ENCODE results near the gene PKD1L1. TPM values are rescaled to one million over a fixed set of nuclear protein-coding genes. Genes with fewer than 3 reads are reported as not detected.

Gene PKD1L1
- total and polyA plus RNA-seq, 7 donors: 0.16 to 1.2 (median 0.63) TPM; not detected in 1

DNA sequence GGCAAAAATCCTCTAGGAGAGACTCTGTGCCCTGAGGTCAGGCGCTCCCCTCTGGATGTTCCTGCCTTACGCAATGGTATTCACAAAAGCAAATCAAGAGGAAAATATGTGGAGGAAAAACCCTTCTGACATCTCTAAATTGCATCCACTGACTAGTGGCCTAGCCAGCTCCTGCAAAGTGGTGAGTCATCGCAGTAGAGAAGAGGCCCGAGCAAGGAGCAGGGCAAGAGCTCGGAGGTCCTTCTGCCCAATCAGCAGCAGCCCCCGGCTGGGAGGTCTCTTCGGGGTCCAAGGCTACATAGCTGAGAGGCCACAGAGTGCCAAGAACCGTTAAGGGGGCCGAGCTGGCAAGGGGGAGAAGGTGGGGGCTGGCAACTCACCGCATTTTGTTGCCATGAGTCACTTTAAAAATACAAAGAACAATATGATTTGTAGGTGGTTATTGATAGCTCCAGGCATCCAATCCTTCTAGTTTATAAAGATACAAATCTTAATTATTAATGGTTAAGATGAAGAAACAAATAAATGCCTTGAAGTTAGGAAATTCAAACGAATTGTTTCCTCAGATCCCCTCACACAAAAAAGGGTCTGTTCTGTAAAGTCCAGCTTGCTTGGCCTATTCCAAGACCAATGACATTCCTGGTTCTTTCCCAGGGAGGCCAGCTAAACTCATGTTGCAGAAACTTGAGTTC, 161.6 kb downstream of the PKD1L1 start:
- WGBS, 2 donors: 54 to 71% methylated on average over 11 of the region's 11 CpGs
- DNase-seq: peak; percentile 88
- H3K36me3 ChIP-seq: no peaks in the 10 kb centered on the region
- H3K4me3 ChIP-seq: no peak overlapping the region
- H3K9me3 ChIP-seq: no peaks in the 10 kb centered on the region
- TF ChIP-seq EP300 (IDR thresholded peaks at IDR 0.05) (peak in 1 of 4 donors; percentile 3), POLR2AphosphoS5 (IDR thresholded peaks at IDR 0.05) (peak; percentile 23 to 71 (median 54)), CTCF (IDR thresholded peaks at IDR 0.05) (no peak)
- peaks cover 0 to 59% (median 55%) of the 10 kb centered on the region in 4 donors for H3K4me1 ChIP-seq
- H3K27ac ChIP-seq: peak overlapping the region; percentile 79 to 88 (median 82)
- no peaks in the 10 kb centered on the region for H3K27me3 ChIP-seq
- intact Hi-C loops (cut with DNase I): loop anchor here (5.0 to 10.0 kb wide), 3 partner anchors 152 to 272 kb away; no protein-coding TSS in a partner anchor

DNA sequence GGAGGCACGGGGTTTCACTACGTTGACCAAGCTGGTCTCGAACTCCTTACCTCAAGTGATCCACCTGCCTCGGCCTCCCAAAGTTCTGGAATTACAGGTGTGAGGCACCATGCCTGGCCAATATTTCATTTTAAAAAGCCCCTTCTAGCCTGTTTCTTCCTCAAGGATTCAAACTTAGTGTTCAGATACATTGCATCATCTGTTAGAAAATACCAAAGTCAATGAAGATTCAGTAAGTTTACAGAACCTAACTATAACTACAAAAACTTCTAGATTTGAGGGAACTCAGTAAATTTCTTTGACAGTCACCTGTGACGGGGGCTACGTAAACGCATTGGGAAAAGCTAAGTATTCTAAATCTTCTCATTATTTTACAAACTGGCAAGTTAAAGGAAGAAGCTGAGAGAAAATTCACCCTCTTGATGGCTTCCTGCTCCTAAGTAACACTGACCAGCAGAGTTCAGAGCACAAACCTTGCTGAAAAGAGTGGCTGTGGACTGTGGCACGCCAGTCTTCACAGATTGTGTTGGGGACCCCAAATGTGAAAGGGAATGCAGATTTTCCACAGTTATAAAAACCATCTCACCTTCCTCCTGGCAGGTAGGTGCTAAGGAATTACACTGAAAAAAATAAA, 162.2 kb downstream of the PKD1L1 start:
- no peaks in the 10 kb centered on the region for H3K9me3 ChIP-seq
- H3K27me3 ChIP-seq: no peaks in the 10 kb centered on the region
- H3K4me1 ChIP-seq: peaks cover 0 to 59% (median 57%) of the 10 kb centered on the region in 4 donors
- peak overlapping the region; percentile 79 to 88 (median 82) for H3K27ac ChIP-seq
- H3K36me3 ChIP-seq: no peaks in the 10 kb centered on the region
- WGBS, 2 donors: 95% methylated on average over 8 of the region's 8 CpGs
- intact Hi-C loops (cut with DNase I): loop anchor here (5.0 to 10.0 kb wide), 3 partner anchors 151 to 271 kb away; no protein-coding TSS in a partner anchor
- no peak for DNase-seq
- TF ChIP-seq CTCF (IDR thresholded peaks at IDR 0.05): no peak
- no peak for TF ChIP-seq POLR2AphosphoS5 (IDR thresholded peaks at IDR 0.05)
- TF ChIP-seq EP300 (IDR thresholded peaks at IDR 0.05): no peak
- no peak for TF ChIP-seq POLR2A (IDR thresholded peaks at IDR 0.05)
- no peak overlapping the region for H3K4me3 ChIP-seq

GRCh38 chr7:47783456-47784223, 164.6 kb downstream of the PKD1L1 start:
- WGBS, 2 donors: 64 to 65% methylated on average over 5 of the region's 5 CpGs
- H3K36me3 ChIP-seq: no peaks in the 10 kb centered on the region
- DNase-seq: peak; percentile 75
- H3K9me3 ChIP-seq: no peaks in the 10 kb centered on the region
- peaks cover 0 to 59% (median 57%) of the 10 kb centered on the region in 4 donors for H3K4me1 ChIP-seq
- H3K27me3 ChIP-seq: no peaks in the 10 kb centered on the region
- TF ChIP-seq EP300 (IDR thresholded peaks at IDR 0.05): peak; percentile 76 to 95 (median 92)
- TF ChIP-seq POLR2AphosphoS5 (IDR thresholded peaks at IDR 0.05): peak; percentile 95 to 98 (median 97)
- no peak for TF ChIP-seq CTCF (IDR thresholded peaks at IDR 0.05)
- TF ChIP-seq POLR2A (IDR thresholded peaks at IDR 0.05): no peak
- intact Hi-C loops (cut with DNase I): loop anchor here (2.0 to 10.0 kb wide), 3 partner anchors 63 to 269 kb away; no protein-coding TSS in a partner anchor
- H3K27ac ChIP-seq: peak overlapping the region; percentile 79 to 88 (median 82)
- H3K4me3 ChIP-seq: peak overlapping the region in 1 of 4 donors; percentile 11

DNA sequence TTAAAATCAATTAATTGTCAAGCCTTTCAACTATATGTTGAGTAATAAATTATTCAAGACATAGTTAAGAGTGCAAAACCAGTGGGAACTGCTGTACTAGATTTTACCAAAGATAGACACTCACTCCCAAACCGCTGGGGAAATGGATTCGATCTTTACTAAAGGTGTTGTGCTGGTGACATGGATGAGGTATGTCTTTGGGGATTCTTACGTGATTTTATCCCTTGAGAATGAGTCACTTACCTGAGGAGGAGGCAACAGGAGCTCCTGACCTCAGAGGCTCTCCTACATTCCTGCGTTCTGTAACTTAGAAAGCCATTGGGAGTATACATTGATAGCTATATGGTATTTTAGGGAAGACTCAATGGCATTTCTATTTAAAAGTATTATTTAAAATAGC, 165.5 kb downstream of the PKD1L1 start:
- intact Hi-C loops (cut with DNase I): loop anchor here (2.0 to 10.0 kb wide), 3 partner anchors 62 to 268 kb away; no protein-coding TSS in a partner anchor
- TF ChIP-seq POLR2A (IDR thresholded peaks at IDR 0.05): no peak
- TF ChIP-seq EP300 (IDR thresholded peaks at IDR 0.05): no peak
- no peak for TF ChIP-seq CTCF (IDR thresholded peaks at IDR 0.05)
- no peak for TF ChIP-seq POLR2AphosphoS5 (IDR thresholded peaks at IDR 0.05)
- H3K4me3 ChIP-seq: no peak overlapping the region
- no peak for DNase-seq
- H3K27me3 ChIP-seq: no peaks in the 10 kb centered on the region
- peaks cover 0 to 59% (median 57%) of the 10 kb centered on the region in 4 donors for H3K4me1 ChIP-seq
- WGBS, 2 donors: 94 to 98% methylated on average over 4 of the region's 4 CpGs
- H3K9me3 ChIP-seq: no peaks in the 10 kb centered on the region
- H3K27ac ChIP-seq: peak overlapping the region; percentile 79 to 88 (median 82)
- H3K36me3 ChIP-seq: no peaks in the 10 kb centered on the region

Measured in sigmoid colon (tissue), 7 donors.